NCI-H748 (cell line): ENCODE results near the gene SNX27.

Source experiments
- DNase-seq: peaks from one replicate; lab custom pipeline; 2025; ENCODE audit not compliant: unreplicated experiment; lab: John Stamatoyannopoulos, UW

Gene SNX27

DNA sequence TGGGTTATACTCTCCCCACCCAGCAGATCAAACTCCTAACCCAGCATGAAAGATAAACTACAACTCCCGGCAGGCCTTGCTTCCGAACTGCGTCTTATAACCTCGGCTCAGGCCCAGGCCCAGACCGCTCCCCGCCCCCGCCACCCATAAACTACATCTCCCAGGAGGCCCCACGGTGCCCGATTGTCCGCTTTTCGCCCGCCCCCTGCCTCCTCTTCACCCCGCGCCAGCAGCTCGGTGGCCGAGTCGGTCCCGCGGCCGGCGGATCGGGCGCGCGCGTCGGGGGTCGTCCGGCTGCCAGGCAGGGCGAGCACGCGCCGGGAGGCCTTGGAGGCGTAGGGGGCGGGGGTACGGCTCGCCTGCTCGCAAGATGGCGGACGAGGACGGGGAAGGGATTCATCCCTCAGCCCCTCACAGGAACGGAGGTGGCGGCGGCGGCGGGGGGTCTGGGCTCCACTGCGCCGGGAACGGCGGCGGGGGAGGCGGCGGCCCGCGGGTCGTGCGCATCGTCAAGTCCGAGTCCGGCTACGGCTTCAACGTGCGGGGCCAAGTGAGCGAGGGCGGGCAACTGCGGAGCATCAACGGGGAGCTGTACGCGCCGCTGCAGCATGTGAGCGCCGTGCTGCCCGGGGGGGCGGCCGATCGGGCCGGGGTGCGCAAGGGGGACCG is at the start of gene SNX27:
SNX27 (plus strand) TSS at position 219 of the 669 bp plus-strand sequence; CDS start at position 371, 152 bp downstream.
- peak; percentile 95 for DNase-seq

DNA sequence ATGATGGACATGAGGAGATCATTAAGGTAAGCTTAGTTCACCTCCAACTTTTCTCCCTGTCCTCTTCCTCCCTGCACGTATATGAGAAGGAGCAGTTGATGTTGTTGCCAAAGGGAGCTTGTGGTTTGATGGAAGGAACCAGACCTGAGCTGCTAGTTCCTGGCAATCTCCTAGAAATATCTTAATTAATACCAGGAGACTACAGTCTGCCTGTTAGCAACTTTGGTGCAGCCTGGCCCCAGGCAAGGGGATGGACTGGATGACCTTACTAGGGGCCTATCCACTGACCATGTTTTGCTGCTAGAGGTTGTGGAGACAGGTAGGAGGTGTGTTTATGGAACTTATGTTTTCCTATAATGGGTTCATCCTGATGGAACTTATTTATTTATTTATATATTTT is 49.2 kb upstream of the SNX27 start:
- DNase-seq, result no peak

DNA sequence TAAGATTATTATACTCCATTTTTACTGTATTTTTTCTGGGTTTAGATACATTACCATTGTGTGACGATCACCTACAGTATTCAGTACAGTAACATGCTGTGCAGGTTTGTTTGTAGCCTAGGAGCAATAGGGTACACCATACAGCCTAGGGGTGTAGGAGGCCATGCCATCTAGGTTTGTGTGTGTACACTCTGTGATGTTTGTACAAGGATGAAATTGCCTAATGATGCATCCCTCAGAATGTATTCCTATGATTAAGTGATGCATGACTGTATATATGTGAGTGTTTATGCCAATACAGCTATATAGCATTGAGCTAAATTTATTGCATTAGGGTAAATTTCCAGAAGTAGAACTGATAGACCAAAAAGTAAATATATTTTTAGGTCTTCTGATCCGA is 48.5 kb upstream of the SNX27 start:
- DNase-seq, result no peak

DNA sequence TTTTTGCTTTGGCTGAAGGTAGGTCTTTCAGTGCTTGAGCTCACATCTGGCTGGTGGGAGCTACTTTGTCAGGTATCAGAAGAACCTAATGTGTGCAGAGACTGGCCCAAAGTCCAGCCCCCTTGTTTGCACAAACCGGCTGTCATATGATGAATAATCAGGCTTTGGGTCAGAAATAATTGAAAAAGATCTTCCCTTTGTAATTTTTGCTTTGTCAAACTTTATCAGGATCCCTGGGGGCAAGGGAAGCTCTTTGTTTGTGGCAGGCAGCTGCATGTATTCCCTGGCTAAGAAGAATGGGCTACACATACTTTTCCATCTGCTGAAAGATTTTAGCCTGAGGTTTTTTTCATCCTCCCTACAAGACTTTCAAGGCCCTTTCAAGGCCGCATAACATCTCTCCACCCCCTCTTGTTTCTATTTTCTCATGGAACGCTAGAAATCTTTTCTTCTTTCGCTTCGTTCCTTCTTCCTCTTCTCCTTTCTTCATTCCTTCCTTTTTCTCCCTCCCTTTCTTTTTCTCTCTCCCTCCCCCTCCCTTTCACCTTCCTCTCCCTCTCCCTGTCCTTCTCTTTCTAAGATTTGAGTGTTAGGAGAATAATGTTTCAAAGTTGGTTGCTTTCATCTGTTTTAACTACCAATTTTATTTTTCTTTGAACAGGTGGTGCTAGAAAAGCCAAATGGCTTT is 46.2 kb upstream of the SNX27 start:
- no peak for DNase-seq

DNA sequence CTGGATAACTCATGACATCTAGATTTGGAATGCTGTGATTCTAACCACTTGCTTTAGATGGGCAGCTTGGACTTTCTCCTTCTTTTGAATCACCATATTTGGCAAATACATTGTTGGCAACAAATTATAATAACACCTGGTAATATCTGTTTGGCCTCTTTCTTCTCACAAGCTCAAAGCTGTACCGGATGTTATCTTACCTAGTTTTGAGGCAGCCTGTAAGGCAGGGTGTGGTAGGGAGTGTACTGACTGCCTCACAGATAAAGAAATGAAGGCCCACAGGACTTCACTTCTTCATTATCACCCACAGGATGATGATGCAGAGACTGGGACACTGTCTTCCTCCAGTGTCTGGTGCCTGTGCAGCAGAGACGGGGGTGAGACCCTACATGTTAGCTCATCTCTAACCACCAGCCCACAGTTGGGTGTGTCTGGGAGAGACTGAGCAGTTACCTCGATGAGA is 43.2 kb upstream of the SNX27 start:
- no peak for DNase-seq

DNA sequence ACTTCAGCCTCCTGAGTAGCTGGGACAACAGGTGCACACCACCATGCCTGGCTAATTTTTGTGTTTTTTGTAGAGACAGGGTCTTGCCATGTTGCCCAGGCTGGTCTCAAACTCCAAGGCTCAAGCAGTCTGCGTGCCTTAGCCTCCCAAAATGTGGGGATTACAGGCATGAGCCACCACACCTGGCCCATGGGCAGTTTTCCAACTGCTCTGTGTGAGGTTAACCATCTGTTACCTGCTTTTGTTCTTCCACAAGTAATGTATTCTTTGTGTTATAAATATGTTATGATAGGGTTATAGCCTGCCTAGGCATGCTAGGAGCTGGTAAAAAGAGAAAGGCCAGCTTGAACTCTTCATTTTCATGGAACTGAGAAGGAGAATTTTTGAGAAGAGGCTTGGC is 41.0 kb upstream of the SNX27 start:
- no peak for DNase-seq

DNA sequence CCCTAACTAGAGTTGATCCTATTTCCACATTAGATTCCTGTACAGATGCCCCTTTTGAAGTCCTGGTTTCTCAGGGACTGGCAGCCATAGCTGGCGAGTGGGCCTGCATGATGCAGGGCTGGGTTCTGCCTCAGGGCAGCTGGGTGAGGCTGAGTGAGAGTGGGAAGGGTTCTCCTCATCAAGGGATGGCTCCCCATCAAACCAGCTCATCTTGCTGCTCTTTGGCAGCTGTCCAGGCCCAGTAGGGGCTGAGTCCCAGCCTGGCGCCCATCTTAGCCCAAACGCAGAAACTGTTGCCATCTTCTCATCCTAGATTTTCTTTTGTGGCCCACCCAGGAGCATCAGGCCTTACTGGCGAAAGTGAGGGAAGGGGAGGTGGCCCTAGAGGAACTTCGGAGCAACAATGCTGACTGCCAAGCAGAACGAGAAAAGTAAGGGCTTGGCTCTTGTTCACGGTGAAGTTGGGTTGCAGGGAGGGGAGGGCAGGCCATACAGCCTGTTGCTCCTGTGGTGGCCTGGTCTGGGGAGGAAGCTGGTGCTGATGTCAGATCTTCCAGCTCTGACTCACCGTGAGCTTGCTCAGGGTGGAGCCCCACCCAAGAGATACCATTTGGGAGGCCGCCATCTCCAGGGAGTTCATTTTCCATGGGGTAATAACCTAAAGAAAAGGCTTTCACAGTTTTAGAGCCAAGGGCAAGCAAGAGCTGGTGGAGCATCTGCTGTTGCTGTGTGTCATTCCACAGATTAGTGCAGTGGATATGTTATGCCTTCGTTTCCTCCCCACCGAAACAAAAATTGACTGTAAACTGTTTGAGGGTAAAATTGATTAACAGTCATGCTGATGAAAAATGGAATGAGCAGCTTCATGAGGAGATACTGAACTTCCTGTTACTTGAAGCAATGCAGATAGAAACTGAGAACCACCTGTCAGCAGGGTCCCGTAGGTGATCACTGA is 37.0 kb upstream of the SNX27 start:
- no peak for DNase-seq

DNA sequence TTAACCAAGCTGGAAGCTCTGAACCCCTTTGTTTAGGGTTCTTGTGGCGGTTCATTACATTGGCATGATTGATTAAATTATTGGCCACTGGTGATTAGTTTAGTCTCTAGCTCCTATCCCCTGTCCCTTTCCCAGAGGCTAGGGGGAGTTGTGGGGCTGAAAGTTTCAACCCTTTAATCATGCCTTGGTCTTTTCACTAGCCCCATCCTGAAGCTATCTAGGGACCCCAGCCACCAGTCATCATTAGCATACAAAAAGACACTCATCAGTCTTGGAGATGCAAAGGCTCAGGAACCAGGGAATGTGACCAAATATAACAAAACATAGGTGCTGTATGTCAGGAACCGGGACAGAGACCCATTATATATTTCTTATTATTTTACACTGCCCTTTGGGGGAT is 34.7 kb upstream of the SNX27 start:
- DNase-seq, result no peak

DNA sequence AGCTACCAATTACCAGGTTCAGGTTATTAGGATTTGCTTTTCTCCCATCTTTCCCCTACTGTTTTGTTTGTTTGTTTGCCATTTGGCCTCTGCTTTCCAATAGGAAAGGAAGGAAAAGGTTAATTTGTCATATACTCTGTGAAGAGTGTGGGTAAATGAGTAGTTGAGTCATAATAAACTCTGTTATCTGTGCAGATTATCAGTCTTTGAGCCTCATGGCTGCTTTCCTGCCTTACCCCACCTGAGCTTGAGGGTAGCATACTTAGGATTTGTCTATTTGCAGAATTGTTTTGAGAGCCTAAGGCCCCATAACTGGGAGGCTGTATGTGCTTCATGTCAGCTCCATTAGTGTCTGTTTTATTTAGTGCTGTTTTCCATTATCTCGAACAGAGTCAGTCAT is 32.9 kb upstream of the SNX27 start:
- DNase-seq, result no peak

DNA sequence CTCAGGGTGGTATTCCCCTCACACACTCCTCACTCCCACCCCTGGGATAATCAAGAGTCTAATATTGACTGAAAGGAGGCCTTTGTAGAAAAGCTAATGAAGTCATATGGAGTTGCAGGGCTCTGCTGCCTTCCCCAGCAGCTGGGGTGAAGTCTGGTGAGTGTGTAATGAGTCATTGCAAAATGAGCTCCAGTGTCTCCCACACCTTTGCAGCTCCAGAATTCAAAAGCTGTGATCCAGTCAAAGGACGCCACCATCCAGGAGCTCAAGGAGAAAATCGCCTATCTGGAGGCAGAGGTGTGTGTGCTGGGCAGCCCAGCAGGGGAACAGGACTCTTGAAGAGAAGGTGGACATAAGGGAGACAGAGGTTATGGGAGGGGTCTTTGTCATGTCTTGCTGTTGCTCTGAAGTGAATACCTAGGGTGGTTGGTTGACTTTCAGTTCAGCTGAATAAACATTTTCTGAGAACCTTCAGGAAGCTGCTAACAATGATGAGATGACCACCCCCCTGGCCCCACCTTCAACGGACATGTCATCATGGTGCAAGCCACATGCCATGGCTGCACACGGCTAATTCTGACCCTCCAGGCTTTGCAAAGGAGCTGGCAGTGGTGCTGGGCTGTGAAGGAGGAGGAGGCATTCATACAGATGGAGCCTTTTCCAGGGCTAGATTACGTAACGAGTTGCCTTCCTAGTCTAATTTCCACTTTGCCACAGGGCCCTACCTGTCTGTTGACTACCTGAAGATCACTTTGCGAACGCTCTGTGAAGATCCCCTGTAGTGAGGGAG is 32.2 kb upstream of the SNX27 start:
- no peak for DNase-seq

DNA sequence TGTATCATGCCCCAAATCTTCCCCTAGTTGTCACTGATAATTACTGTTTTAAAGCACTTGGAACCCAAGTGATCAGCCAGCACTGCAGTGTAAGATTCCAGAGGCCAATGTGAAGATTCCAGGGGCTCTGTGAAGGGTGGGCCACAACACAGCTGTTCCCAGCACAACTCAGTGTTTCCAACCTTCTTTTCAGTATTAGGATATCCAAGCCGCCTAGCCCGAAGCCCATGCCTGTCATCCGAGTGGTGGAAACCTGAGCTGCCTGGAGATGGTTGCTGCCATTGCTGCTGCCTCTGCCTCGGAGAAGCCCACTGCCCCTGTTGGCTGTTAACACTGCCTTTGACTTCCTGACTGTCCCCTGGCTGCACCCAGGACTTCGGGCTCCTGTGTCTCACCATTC is 30.4 kb upstream of the SNX27 start:
- DNase-seq, result no peak

DNA sequence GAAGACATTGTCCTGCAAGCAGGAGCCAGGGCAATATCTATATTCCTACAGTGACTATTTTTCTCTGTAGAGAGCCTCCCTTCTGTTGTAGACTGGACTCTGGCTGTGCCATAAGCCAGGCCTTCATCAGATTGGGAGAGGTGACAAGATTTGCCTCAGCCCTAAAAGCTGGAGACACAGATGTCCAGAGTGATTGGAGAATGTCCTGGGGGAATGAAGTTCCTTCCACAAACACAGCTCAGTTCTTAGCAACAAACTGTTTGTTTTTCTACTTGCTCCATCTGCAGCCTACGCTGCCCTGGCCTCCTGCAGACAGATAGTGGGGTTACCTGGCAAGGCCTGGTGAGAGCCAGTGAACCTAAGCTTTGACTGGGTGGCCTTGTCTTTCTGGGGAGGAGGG is 29.9 kb upstream of the SNX27 start:
- no peak for DNase-seq

DNA sequence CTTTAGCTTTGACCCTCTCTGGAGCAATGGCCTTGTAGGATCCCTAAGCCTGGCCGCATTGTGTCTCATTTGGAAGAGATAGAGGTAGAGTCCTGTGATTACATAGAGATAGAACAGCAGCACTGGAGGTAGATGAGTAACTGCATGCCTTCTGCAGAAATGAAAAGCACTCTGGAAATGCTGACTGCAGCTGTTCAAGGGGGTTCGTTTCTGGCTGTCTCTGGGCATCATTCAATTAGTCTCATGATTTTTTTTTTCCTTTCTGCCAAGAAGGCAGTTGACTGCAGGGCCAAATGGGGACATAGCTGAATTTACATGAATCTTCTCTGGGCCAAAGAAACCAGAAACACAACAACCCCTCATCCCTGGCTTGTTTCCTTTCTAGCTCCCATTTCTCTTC is 28.1 kb upstream of the SNX27 start:
- DNase-seq, result no peak

DNA sequence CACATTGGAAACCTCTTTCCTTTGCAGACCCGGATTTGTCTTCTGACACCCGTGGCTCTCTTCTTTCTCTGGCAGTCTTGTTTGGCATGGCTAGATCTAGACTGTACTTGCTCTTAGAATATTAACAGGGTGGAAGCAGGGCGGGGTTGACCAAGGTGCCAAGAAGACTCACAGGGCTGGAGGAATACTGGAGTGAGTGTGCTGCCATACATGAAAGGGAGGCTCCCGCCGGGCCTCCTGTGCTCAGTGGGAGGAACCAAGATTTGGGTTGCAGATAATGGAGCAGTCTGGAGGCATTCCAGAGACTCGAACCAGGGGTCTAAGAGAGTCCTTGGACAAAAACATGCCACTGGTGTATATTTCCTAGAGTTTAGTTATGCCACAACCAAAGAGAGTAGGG is 27.6 kb upstream of the SNX27 start:
- no peak for DNase-seq

DNA sequence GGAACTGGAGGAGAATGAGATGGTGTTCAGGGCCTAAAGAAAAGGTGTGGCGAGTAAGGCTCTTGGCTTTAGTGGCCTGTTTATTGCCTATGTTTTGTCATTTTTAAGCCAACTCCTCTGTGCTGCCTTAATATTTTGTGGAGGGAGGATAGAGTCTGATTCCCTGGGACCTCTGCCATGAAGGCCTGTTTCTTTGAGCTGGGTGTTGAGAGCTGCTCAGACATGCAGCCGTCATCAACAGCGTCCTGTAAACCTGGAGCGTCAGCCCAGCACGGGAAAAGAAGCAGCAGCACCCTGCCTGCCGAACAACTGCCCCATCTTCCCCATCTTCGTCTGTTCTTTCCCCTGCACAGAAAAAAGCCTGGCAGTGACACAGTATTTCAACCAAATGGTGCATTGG is 27.1 kb upstream of the SNX27 start:
- DNase-seq, result no peak

DNA sequence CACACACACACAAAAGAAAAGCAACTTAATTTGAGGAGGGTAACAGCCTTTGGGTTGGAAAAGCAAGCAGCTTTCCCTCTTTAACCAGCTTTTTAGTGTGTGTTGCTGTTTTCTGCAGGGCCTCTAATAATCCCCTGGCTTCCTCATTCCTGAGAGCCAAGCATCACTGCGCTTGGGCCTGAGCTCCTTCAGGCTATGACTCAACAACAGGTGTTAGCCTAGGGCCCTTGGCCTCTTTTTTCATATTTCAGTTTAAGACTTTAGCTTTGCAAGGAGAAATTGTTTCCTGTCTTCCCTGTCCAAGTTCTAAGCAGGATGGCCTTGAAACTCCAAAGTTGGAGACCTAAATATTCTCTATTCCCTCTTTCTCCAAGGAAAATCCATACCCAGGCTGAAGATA is 26.2 kb upstream of the SNX27 start:
- no peak for DNase-seq

DNA sequence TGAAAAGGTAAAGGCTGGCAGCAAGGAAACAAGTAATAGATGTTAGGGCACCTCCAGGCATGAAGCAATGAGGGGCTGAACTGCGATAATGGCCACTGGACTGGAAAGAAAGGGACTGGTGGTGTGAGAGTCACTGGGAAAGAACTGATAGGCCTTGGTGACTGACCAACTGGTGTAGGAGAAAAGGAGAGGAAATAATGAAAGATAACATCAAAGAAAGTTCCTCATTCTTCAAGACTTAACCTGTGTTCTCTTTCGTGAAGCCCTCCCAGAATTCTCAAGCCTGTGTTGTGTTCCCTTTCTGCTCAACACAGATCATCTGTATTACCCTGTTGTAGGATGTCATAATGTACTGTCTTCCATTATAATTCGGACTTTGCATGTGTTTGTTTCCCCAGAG is 20.9 kb upstream of the SNX27 start:
- no peak for DNase-seq

DNA sequence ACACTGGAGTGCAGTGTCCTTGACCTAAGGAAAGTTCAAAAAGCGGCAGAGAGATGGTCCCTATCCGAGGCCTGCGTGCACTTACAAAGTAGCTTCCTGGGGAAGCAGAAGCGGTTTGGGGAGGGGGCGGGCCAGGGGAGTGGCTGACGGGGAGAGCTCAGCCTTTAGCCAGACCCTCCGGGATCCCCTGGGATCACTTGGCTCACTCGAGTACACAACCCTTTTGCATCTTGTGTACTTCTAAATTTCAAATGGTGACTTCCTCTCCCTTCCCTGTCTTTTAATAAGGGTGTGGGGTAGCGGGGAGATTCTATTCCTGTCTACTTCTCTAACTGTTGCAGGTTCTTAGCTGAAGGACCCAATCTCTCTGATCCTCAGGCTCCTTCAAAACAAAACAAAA is 18.1 kb upstream of the SNX27 start:
- DNase-seq, result no peak

DNA sequence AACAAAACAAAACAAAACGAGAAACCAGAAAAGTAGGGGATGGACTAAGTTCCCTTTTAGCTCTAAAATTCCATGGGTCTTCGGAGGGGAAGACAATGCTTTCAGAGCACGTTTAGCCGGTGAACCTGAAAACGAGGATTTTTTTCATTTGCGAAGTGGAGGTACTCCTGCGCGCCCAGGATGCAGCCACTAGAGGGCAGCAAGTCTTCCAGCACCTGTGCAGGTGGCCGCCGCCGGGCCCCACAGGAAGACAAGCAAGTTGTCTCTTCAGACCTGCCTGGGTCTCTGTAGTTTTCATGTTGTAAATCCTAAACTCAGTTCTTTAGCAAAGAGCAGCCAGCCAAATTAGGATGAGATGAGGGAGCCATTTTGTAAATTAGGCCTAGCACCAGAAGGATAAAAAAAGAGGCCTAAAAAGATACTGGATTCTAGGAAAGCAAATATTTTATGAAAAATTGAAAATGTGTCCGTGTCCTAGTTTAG is 17.7 kb upstream of the SNX27 start:
- DNase-seq, result peak; percentile 78

DNA sequence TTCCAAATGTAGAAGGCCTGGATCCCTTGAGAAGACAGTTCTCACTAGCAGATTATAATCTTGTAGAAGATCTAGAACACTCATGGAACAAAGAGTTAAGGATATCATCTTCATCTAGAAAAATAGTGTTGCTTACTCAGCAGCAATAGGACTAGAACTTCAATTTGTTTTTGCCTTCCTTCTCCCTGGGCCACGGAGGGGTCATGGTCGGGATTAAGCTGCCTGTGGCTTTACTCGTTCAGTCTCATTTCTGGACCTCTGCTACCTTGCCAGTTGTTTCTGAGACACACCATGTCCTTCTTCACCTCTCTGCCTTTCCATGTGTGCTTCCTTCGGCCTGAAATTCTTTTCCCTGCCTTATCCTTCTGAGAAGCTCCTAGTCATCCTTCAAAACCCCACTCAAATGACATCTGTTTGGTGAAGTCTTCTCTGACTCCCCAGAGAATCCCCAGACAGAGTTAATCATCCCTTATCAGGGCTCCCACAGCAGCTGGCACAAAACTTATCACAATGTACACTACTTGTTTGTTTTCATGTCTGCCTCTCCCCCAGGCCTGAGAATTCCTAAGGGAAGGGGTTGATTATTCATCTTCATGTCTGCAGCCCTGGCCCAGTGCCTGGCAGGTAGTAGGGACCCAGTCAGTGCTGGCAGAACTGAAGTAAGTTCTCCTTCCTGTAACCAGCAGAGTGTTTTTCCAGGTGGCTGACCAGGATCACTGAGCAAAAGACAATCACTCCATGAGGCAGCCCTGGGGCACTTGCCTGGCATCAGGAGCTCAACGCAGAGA is 15.5 kb upstream of the SNX27 start:
- no peak for DNase-seq
